NCI-H748 (cell line): ENCODE results near the gene ATP8A2.

ENCODE experiments used
- DNase-seq: peaks from one replicate; lab custom pipeline; 2025; ENCODE audit not compliant: unreplicated experiment; lab: John Stamatoyannopoulos, UW

The ATP8A2 gene

GRCh38 chr13:26021956-26022355, 650.2 kb downstream of the ATP8A2 start:
- no peak for DNase-seq

DNA sequence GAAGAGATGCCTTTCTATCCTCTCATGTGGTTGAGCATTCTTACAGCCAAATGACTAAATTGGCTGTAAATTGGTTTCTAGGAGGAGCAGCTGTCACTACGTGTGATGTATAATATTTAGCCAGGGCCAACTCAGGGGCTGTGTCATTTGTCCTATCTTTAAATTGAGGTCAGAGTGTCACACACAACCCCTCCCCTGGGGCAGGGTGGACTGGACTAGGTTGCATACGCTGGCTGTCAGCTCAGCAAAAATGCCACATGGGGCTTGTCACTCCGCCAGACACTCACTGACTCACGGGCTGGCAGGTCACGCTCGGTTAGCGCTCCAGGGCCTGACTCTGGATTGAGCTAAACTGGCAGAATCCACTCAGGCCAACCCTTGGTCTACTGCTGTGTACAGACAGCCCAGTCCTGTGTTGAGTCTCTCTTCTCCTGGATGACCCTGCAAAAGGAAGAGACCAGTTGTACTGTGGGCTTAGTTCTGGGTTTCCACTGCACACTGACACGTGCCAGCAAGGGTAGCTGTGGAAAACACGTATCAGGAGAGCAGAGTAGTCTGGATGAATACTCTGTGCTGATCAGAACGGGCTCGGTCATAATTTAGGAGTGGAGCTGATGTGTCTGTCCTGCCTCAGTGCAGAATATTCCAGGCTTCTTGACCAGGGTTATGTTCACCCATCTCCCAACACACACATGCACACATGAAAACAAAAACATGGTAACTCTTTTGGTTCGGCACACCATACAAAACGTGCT, 650.9 kb downstream of the ATP8A2 start:
- peak; percentile 89 for DNase-seq

- DNase-seq = no peak
These were observed 652.8 kb downstream of the ATP8A2 start for GRCh38 chr13:26024558-26024957.

DNA sequence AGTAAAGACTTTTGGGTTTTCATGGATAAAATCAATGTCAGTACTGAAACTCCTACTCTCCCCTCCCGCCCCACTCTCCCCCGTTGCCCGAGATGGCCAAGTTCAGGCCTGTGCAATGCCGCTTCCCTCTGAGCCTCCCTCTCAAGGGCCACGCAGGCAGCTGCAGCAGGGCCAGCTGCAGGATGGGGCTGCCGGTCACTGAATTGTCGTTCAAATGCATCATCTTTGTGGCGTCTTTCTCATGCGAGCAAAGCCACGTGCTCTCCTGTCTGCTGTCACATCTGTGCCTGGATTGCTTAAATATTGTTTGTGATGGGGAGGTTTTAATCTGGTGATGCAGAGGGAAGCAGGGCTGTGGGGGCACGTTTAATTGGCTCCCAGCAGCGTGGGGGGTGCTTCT, 653.4 kb downstream of the ATP8A2 start:
- DNase-seq = no peak

DNA sequence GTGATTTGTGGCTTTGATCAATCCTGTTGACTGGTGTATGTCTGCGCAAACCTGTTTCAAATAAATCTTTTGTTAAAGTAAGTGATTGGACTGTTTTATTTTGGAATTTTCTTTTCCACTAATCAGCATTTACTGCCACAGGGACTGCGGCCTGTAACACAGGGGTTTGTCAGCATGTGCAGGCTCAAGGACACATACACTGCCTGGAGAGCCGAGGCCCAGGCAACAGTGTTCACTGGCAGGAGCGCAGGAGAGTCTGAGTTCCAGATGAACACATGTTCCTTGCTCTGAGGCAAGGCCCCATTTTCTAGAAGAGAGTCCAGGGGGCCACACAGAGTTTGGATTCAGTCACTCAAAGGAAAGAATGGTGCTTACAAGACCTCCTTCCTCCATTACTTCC, 654.0 kb downstream of the ATP8A2 start:
- no peak for DNase-seq

DNA sequence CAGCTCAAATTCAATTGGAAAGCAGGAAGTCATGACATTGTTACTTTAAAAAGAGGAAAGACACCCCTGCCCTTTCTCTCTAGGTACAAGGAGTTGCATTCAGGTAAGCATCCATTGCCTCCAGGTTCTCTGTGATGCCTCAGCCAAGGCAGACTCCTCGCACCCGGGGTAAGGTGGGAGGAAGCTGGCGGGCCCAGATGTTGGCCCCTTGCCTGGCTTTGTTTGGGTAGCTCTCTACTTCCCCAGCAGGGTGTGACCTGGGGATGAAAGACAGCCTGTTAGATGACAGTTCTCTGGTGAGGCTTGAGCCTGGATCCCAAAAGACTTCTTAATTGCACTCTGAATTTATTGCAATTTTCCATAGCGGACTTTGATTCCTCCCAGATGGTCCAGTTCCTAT, 654.4 kb downstream of the ATP8A2 start:
- DNase-seq = peak; percentile 62

DNA sequence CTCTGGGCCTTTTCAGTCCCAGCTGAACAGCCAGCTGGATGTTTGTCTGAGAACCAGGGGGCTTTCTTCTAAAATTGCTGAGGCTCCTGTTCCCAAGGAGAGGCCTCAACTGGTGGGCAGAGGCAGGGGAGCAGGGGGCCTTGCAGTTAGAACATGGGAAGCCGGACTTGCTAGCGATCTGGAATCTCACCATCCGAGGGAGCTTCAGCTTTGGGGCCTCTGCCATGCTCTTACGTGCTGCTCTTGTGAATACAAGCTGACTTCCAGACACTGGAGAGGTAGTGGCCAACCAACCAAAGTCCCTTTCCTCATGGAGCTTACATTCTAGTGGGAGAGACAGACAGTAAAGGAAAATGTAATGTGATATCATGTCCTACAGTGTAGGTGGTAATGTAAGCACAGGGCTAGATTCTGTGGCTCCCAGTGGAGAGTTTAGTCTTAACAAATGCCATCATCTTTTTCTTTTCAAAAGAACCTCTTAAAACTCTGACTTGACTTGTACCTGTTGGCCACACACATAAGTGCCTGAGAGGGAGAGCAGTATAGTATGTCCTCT, 657.9 kb downstream of the ATP8A2 start:
- no peak for DNase-seq

GRCh38 chr13:26030331-26030730, 658.6 kb downstream of the ATP8A2 start:
- no peak for DNase-seq

- DNase-seq = no peak
These were observed 662.2 kb downstream of the ATP8A2 start for GRCh38 chr13:26034018-26034417.

- no peak for DNase-seq
These were observed 664.6 kb downstream of the ATP8A2 start for GRCh38 chr13:26036383-26036782.

- DNase-seq = peak; percentile 82
These were observed 665.5 kb downstream of the ATP8A2 start for GRCh38 chr13:26037302-26037701.

GRCh38 chr13:26038931-26039475, 667.2 kb downstream of the ATP8A2 start:
- DNase-seq = no peak

DNA sequence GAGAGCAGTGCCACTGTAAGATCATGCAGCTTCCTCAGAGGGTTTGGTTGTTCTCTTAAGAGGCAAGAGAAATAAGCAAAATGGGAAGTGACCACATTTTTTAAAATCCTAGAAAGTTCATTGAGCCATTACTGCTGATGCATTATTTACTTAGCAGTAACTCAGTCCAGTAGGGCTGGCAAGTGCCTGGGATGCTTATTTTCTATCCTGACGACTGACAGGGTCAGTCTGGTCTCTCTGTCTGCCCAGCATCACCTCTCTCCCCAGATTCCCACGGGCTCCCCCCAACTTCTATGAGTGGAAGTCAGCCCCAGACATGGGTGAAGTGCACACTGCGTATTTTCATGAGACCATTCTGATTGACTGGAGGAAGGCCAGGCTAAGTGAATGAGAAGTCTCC, 669.7 kb downstream of the ATP8A2 start:
- no peak for DNase-seq

DNA sequence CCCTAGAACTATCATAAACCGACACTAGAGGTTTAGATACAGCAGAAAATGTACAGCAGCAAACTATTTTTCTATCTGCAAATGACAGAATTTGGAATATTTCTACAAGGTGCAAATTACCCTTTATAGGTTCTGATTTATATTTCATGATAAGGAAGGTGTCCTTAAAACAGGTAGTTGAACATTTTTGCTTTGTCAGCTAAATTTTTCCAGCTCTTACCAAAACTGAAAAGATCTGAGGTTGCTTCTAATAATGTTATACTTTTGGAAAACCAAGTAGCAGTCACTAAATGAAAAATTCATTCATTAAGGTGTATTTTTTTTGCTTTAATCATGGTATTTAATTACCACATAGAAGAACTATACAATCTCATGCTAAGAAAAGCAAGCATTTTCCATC, 671.0 kb downstream of the ATP8A2 start:
- no peak for DNase-seq

DNA sequence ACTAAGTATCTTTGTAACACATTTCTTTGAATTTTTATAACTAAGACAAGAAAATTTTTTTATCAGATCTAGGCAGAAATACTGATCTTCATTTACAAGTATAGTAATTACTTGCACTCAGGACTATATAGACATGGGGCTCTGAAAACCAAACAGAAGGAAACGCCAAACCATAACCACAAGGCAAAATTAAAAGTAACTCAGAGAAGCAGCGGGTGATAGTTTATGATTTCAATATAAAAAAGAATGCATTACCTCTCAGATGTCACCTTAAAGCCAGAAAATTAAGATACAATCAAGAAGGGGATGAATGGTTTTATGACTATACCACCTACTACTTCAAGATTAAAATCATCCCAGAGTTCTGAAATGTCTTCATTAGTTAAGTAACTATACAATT, 673.4 kb downstream of the ATP8A2 start:
- DNase-seq = no peak

- DNase-seq = no peak
These were observed 674.9 kb downstream of the ATP8A2 start for GRCh38 chr13:26046639-26047038.

GRCh38 chr13:26047040-26047439, 675.3 kb downstream of the ATP8A2 start:
- DNase-seq = no peak

DNA sequence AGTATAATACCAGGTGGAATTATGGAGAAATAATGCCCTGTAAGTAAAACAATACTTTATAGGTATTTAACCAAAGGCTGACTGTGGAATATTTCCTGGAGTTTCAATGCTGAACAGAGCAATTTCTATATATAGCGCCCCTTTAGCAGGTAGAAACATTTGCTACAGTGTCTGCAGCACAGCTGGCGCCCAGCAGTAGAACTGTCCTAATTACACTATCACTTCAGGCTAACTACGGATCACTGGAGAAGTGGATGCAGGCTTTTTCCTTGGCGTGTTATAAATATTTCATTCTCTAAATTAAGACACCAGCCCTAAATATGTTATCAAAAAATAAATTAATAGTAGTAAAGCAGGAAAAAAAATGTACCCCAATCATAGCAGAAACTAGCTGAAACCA, 677.0 kb downstream of the ATP8A2 start:
- DNase-seq = peak; percentile 71

GRCh38 chr13:26050568-26051230, 678.9 kb downstream of the ATP8A2 start:
- peak; percentile 93 for DNase-seq

DNA sequence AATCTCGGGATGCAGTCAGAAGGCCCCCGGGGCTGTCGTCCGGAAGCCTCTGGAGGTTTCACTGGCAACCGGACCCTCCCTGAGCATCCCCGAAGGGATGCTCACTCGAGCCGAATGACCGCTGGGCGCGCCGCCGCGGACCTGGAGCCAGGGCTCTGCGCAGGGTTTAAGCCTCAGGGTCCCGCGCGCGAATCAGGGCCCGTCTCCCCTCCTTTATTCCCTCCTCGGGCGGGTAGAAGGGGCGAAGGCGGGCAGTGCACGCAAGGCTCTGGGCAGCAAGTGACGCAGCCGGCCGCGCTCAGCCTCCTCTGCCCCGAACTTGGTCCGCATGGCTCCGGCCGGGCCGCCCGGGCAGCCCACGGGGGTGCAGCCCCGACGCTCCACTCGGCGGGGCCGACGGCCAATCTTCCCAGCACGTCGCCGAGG, 679.5 kb downstream of the ATP8A2 start:
- DNase-seq = peak; percentile 83

GRCh38 chr13:26051657-26052311, 680.0 kb downstream of the ATP8A2 start, which contains the start of gene SHISA2:
SHISA2 (minus strand) TSS chr13:26052016; CDS start chr13:26050975, 1,041 bp downstream.
- DNase-seq = peak; percentile 94
